ENCODE measurements around the gene ARID3C.

The ARID3C gene

DNA sequence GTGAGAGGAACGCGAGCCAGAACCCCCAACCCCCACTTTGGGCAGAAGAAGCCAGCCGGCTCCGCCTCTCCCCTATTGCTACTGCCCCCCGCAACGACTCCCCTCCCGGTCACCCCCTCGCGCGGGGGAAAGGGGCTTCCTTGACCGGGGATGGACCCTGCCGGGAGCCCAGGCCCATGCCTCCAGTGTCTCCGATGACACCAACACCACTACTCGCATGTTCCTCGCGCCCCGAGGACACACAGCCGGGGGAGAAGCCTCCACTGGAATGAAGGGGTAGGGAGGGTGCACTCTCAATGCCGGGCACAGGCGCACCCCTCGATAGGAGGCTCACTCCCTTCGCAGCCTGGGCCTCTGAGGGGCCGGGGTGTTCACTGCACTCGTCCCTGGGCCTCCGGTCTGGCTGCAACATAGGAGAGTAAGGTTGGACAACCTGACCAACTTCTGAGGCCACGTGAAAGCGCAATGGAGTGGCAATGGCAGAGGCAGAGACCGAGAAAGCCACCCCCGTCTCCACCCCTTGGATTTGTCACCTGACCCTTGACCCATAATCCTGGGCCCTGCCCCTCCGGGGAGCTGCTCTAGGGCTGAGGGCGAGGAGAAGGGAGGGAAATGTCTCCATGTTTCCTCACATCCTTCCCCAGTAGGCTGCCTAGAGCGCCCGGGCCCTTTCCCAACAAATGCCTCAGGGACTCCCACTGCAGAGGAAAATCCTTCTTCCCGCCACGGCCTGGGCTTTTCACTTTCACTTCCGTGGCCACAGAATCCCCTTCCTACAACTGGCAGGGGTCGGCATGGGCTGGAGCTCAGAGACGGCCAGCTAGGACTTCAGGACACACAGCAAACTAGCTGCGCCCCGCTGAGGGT lies 38.3 kb downstream of the ARID3C start:
- DNase-seq (ENCODE audit: insufficient read length, low spot score) (no peak), FAIRE-seq (no peak)
- no peak for TF ChIP-seq POLR2A (IDR thresholded peaks at IDR 0.05; ENCODE audit: low read depth, low read length)

DNA sequence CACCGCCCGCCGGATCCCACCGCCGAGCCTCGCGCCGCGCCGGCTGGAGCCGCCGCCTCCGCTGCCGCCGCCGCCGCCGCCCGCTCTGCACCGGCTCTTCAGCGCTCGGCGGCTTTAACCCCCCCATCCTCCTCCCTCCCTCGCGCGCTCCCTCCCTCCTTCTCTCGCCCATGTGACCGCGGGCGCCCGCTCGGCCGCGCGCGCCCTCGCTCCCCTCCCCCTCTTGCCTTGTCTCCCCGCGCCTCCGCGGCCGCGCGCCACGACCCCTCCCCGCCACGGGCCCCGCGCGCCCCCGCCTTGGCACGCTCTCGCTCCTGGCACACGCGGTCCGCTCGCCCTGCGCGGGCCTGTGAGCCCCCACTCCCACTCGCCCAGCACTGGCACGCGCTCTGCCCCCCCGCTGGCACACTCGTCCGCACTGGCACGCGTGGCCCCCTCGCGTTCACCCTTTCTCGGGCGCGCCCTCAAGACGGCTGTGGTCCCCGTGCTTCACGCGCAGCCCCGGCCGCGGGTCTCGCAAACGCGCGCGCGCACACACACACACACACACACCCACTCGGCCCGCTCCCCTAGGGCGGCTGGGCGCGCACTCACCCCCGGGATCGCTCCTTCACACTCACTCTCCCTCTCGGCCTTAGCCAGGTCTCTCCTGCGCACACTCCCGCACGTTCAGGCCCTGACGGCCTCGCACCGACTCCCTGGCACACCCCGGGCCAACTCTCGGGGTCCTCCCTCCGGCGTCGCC lies 39.1 kb downstream of the ARID3C start, which contains the start of gene CNTFR:
TSS of gene CNTFR (minus strand) at position 89 of the 745 bp plus-strand sequence. CDS start 20,743 bp downstream, outside the sequence.
- FAIRE-seq (no peak), DNase-seq (ENCODE audit: insufficient read length, low spot score) (no peak)
- no peak for TF ChIP-seq POLR2A (IDR thresholded peaks at IDR 0.05; ENCODE audit: low read depth, low read length)

- no peak for DNase-seq (ENCODE audit: insufficient read length, low spot score)
- no peak for TF ChIP-seq POLR2A (IDR thresholded peaks at IDR 0.05; ENCODE audit: low read depth, low read length)
- no peak for FAIRE-seq
These were observed 39.9 kb downstream of the ARID3C start for GRCh38 chr9:34588671-34589635.

- no peak for DNase-seq (ENCODE audit: insufficient read length, low spot score)
- no peak for TF ChIP-seq POLR2A (IDR thresholded peaks at IDR 0.05; ENCODE audit: low read depth, low read length)
- no peak for FAIRE-seq
These were observed 41.6 kb downstream of the ARID3C start for GRCh38 chr9:34587271-34587670.

- FAIRE-seq, result no peak
- no peak for DNase-seq (ENCODE audit: insufficient read length, low spot score)
- TF ChIP-seq POLR2A (IDR thresholded peaks at IDR 0.05; ENCODE audit: low read depth, low read length), result no peak
These were observed 42.8 kb downstream of the ARID3C start for GRCh38 chr9:34585946-34586669.

GRCh38 chr9:34584970-34585369 lies 43.9 kb downstream of the ARID3C start:
- DNase-seq (ENCODE audit: insufficient read length, low spot score) (no peak), FAIRE-seq (no peak)
- no peak for TF ChIP-seq POLR2A (IDR thresholded peaks at IDR 0.05; ENCODE audit: low read depth, low read length)

- TF ChIP-seq POLR2A (IDR thresholded peaks at IDR 0.05; ENCODE audit: low read depth, low read length), result no peak
- DNase-seq (ENCODE audit: insufficient read length, low spot score) (no peak), FAIRE-seq (no peak)
These were observed 46.1 kb downstream of the ARID3C start for GRCh38 chr9:34582787-34583186.

- FAIRE-seq (no peak), DNase-seq (ENCODE audit: insufficient read length, low spot score) (no peak)
- TF ChIP-seq POLR2A (IDR thresholded peaks at IDR 0.05; ENCODE audit: low read depth, low read length), result no peak
These were observed 47.5 kb downstream of the ARID3C start for GRCh38 chr9:34581318-34581717.

GRCh38 chr9:34580358-34580757 lies 48.5 kb downstream of the ARID3C start:
- no peak for FAIRE-seq

GRCh38 chr9:34579808-34580163 lies 49.1 kb downstream of the ARID3C start:
- DNase-seq (ENCODE audit: insufficient read length, low spot score), result no peak
- no peak for FAIRE-seq
- TF ChIP-seq POLR2A (IDR thresholded peaks at IDR 0.05; ENCODE audit: low read depth, low read length), result no peak

More at GRCh38 chr9:34580358-34580757, 48.5 kb downstream of the ARID3C start:
- no peak for TF ChIP-seq POLR2A (IDR thresholded peaks at IDR 0.05; ENCODE audit: low read depth, low read length)
- no peak for DNase-seq (ENCODE audit: insufficient read length, low spot score)

- DNase-seq (ENCODE audit: insufficient read length, low spot score) (no peak), FAIRE-seq (no peak)
- TF ChIP-seq POLR2A (IDR thresholded peaks at IDR 0.05; ENCODE audit: low read depth, low read length), result no peak
These were observed 49.6 kb downstream of the ARID3C start for GRCh38 chr9:34579104-34579807.
